ENCODE measurements around the gene KDELR3.

KDELR3 gene

DNA sequence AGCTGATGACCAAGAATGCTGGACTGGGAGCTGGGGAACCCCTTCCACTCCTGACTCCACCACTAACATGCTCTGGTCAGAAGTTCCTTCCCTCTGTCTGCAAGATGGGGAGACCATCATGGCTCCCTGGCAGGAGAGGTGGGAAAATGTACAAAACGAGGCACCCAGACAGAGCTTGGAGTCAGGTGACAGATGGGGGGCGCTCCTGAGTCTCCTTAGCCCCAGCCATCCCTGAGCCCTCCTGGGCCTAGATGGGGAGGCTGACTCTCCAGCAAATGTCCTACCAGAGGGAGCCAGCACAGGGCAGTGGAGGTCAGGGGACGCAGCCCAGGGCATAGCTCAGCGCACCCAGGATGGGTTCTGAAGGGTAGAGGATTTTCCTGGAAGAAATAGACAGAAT, 32.9 kb upstream of the KDELR3 start:
- Histone ChIP-seq H3K4me1 (ENCODE audit: control insufficient read depth, insufficient read depth, low read length) (no peaks in the 10 kb centered on the region), H3K9me3 (ENCODE audit: control insufficient read depth, insufficient read depth, low read depth, low read length) (no peaks in the 10 kb centered on the region), H3K4me3 (ENCODE audit: low read depth, low read length) (no peak overlapping the region), H3K36me3 (ENCODE audit: control insufficient read depth in 2 of 2, insufficient read depth in 1 of 2, low read length in 2 of 2) (no peaks in the 10 kb centered on the region), H3K27ac (ENCODE audit: extremely low read depth, low read depth, low read length) (no peak overlapping the region)
- POLR2A ChIA-PET: interaction anchor here (1.0 kb wide), 1 partner anchor 13 kb away, joined by 6 read pairs; no protein-coding TSS in a partner anchor
- CTCF ChIA-PET: interaction anchor here (0.5 to 1.4 kb wide), 14 partner anchors 11 to 247 kb away, joined by 3 to 5 read pairs (median 3); partner anchors contain the start of gene TOMM22
- TF ChIP-seq ZXDB (tag by site-specific recombination; IDR thresholded peaks at IDR 0.05): no peak
- no peak for TF ChIP-seq MEIS1 (CRISPR knock-in tag; IDR thresholded peaks at IDR 0.05; ENCODE audit: borderline replicate concordance)
- TF ChIP-seq ZNF202 (tag by site-specific recombination; IDR thresholded peaks at IDR 0.05; ENCODE audit: borderline replicate concordance): no peak
- no peak for TF ChIP-seq ZNF76 (tag by site-specific recombination; IDR thresholded peaks at IDR 0.05; ENCODE audit: borderline replicate concordance, low read depth)

DNA sequence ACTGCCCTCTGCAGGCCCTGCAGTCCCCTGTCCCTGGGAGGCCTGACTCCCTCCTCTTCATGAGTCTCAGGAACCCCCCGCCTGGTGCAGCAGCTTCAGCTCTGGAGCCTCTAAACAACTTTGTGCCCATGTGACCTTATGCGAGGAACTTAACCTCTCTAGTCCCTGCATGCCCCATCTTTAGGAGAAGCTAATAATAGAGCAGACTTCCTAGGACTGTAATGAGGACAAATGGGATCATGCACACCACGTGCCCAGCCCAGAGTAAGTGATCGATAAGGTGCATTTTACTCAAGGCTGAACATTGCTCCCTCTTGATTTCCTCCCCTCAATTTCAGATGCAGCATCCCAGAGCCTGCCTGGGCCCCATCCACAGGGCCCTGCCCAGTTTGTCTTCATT, 31.9 kb upstream of the KDELR3 start:
- no peaks in the 10 kb centered on the region for H3K4me1 ChIP-seq (ENCODE audit: control insufficient read depth, insufficient read depth, low read length)
- CTCF ChIA-PET: interaction anchor here (0.6 kb wide), 1 partner anchor 185 kb away, joined by 3 read pairs; no protein-coding TSS in a partner anchor
- no peaks in the 10 kb centered on the region for H3K9me3 ChIP-seq (ENCODE audit: control insufficient read depth, insufficient read depth, low read depth, low read length)
- no peak overlapping the region for H3K4me3 ChIP-seq (ENCODE audit: low read depth, low read length)
- H3K36me3 ChIP-seq (ENCODE audit: control insufficient read depth in 2 of 2, insufficient read depth in 1 of 2, low read length in 2 of 2): no peaks in the 10 kb centered on the region
- TF ChIP-seq, protein P1, sequence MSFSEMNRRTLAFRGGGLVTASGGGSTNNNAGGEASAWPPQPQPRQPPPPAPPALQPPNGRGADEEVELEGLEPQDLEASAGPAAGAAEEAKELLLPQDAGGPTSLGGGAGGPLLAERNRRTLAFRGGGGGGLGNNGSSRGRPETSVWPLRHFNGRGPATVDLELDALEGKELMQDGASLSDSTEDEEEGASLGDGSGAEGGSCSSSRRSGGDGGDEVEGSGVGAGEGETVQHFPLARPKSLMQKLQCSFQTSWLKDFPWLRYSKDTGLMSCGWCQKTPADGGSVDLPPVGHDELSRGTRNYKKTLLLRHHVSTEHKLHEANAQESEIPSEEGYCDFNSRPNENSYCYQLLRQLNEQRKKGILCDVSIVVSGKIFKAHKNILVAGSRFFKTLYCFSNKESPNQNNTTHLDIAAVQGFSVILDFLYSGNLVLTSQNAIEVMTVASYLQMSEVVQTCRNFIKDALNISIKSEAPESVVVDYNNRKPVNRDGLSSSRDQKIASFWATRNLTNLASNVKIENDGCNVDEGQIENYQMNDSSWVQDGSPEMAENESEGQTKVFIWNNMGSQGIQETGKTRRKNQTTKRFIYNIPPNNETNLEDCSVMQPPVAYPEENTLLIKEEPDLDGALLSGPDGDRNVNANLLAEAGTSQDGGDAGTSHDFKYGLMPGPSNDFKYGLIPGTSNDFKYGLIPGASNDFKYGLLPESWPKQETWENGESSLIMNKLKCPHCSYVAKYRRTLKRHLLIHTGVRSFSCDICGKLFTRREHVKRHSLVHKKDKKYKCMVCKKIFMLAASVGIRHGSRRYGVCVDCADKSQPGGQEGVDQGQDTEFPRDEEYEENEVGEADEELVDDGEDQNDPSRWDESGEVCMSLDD (tag by site-specific recombination; IDR thresholded peaks at IDR 0.05): no peak
- peak; percentile 34; the same call in 1 of the 2 replicates for TF ChIP-seq GLIS1 (tag by site-specific recombination; IDR thresholded peaks at IDR 0.05)
- H3K27ac ChIP-seq (ENCODE audit: extremely low read depth, low read depth, low read length): no peak overlapping the region
- POLR2A ChIA-PET: no interaction called here

DNA sequence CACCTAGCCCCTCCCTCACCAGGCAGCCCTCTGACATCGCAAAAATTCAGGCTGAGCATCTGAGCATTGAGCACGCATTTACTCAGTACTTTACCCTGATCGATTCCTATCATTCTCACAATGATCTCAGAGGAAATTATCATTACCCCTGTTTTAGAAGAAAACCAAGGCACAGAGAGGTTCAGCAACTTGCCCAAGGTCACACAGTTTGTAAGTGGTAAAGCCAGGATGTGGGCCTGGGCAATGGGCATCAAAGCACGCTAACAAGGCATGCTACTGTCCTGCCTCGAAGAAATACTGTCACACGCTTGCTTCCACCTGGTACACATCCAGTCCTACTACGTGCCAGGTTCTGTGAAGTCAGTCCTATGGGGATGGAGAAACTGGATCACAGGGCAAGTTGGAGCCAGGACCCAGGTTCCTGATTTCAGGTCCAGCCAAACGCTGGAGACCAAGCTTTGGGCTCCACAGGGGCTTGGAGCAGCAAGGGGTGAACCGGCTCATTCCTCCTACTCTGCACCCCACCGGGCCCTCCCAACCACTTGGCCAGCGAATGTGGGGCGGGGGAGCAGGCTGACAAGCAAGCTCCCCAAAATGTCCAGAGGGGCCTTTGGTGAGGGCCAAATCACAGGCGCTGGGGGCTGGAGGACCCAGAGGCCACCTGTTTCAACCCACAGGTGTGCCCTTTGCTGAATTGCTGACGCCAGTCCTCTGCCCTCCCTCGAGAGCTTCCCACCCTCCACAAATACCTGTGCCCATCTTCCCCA, 31.1 kb upstream of the KDELR3 start:
- ChIA-PET CTCF (interaction anchor here (0.6 kb wide), 3 partner anchors 12 to 1091 kb away, joined by 3 read pairs; no protein-coding TSS in a partner anchor), POLR2A (interaction anchor here (0.6 kb wide), 1 partner anchor 26 kb away, joined by 4 read pairs; no protein-coding TSS in a partner anchor)
- Histone ChIP-seq H3K9me3 (ENCODE audit: control insufficient read depth, insufficient read depth, low read depth, low read length) (no peaks in the 10 kb centered on the region), H3K4me1 (ENCODE audit: control insufficient read depth, insufficient read depth, low read length) (no peaks in the 10 kb centered on the region), H3K4me3 (ENCODE audit: low read depth, low read length) (no peak overlapping the region), H3K27ac (ENCODE audit: extremely low read depth, low read depth, low read length) (no peak overlapping the region), H3K36me3 (ENCODE audit: control insufficient read depth in 2 of 2, insufficient read depth in 1 of 2, low read length in 2 of 2) (no peaks in the 10 kb centered on the region)
- TF ChIP-seq SCRT1 (tag by site-specific recombination; IDR thresholded peaks at IDR 0.05; ENCODE audit: borderline replicate concordance): 0 out of 2 replicates have a peak, but pooled peaks have one; percentile 23
- TF ChIP-seq ZNF221 (tag by site-specific recombination; IDR thresholded peaks at IDR 0.05; ENCODE audit: borderline replicate concordance): no peak
- TF ChIP-seq ZNF324 (tag by site-specific recombination; IDR thresholded peaks at IDR 0.05): no peak
- TF ChIP-seq, protein P2, sequence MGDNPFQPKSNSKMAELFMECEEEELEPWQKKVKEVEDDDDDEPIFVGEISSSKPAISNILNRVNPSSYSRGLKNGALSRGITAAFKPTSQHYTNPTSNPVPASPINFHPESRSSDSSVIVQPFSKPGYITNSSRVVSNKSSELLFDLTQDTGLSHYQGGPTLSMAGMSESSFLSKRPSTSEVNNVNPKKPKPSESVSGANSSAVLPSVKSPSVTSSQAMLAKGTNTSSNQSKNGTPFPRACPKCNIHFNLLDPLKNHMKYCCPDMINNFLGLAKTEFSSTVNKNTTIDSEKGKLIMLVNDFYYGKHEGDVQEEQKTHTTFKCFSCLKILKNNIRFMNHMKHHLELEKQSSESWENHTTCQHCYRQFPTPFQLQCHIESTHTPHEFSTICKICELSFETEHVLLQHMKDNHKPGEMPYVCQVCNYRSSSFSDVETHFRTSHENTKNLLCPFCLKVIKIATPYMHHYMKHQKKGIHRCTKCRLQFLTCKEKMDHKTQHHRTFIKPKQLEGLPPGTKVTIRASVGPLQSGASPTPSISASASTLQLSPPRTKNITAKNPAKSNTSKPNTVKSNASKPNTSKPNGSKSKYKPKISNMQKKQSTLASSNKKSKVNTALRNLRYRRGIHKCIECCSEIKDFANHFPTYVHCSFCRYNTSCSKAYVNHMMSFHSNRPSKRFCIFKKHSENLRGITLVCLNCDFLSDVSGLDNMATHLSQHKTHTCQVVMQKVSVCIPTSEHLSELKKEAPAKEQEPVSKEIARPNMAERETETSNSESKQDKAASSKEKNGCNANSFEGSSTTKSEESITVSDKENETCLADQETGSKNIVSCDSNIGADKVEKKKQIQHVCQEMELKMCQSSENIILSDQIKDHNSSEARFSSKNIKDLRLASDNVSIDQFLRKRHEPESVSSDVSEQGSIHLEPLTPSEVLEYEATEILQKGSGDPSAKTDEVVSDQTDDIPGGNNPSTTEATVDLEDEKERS (tag by site-specific recombination; IDR thresholded peaks at IDR 0.05): no peak
- no peak for TF ChIP-seq PRDM1 (tag by site-specific recombination; IDR thresholded peaks at IDR 0.05)
- TF ChIP-seq, protein P3, sequence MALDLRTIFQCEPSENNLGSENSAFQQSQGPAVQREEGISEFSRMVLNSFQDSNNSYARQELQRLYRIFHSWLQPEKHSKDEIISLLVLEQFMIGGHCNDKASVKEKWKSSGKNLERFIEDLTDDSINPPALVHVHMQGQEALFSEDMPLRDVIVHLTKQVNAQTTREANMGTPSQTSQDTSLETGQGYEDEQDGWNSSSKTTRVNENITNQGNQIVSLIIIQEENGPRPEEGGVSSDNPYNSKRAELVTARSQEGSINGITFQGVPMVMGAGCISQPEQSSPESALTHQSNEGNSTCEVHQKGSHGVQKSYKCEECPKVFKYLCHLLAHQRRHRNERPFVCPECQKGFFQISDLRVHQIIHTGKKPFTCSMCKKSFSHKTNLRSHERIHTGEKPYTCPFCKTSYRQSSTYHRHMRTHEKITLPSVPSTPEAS (tag by site-specific recombination; IDR thresholded peaks at IDR 0.05): no peak
- peak; percentile 77; the same call in 1 of the 2 replicates for TF ChIP-seq ZNF768 (tag by site-specific recombination; IDR thresholded peaks at IDR 0.05)

All from HEK293 (cell line).